GM19023 (cell line): ENCODE data around the gene KIF23.

Experiments used
- ATAC-seq: cut with Tn5 transposase; IDR thresholded peaks from one replicate; pipeline ENCODE4 v1.9.1; 2021; ENCODE audit warnings: mild to moderate bottlenecking, moderate library complexity; ENCODE audit not compliant: unreplicated experiment

The KIF23 gene

GRCh38 chr15:69394556-69395282 lies 19.4 kb upstream of the KIF23 start:
- peak; percentile 58 for ATAC-seq

GRCh38 chr15:69395460-69395859 lies 18.7 kb upstream of the KIF23 start:
- no peak for ATAC-seq

GRCh38 chr15:69395991-69396390 lies 18.2 kb upstream of the KIF23 start:
- ATAC-seq, result no peak

GRCh38 chr15:69398491-69398891 lies 15.7 kb upstream of the KIF23 start:
- ATAC-seq, result no peak

GRCh38 chr15:69400850-69401249 lies 13.3 kb upstream of the KIF23 start:
- no peak for ATAC-seq

- no peak for ATAC-seq
These were observed 11.3 kb upstream of the KIF23 start for GRCh38 chr15:69402816-69403215.

GRCh38 chr15:69403594-69403993 lies 10.6 kb upstream of the KIF23 start:
- ATAC-seq, result no peak

GRCh38 chr15:69405110-69405509 lies 9.0 kb upstream of the KIF23 start:
- no peak for ATAC-seq

- ATAC-seq, result no peak
These were observed 6.3 kb upstream of the KIF23 start for GRCh38 chr15:69407719-69408400.

GRCh38 chr15:69408841-69409240 lies 5.3 kb upstream of the KIF23 start:
- ATAC-seq, result no peak

- no peak for ATAC-seq
These were observed 3.8 kb upstream of the KIF23 start for GRCh38 chr15:69410248-69410874.

GRCh38 chr15:69412274-69412673 lies 1.9 kb upstream of the KIF23 start:
- ATAC-seq, result no peak

- ATAC-seq, result no peak
These were observed 1.4 kb upstream of the KIF23 start for GRCh38 chr15:69412701-69413100.

GRCh38 chr15:69414701-69415167 lies 585 bp downstream of the KIF23 start:
- ATAC-seq, result peak; percentile 40

- no peak for ATAC-seq
These were observed 1.2 kb downstream of the KIF23 start for GRCh38 chr15:69415381-69415780.

- ATAC-seq, result no peak
These were observed 3.4 kb downstream of the KIF23 start for GRCh38 chr15:69417581-69417980.

- no peak for ATAC-seq
These were observed 7.3 kb downstream of the KIF23 start for GRCh38 chr15:69421498-69421897.

- ATAC-seq, result no peak
These were observed 8.3 kb downstream of the KIF23 start for GRCh38 chr15:69422336-69422895.

GRCh38 chr15:69424001-69424400 lies 9.9 kb downstream of the KIF23 start:
- no peak for ATAC-seq

GRCh38 chr15:69424748-69425413 lies 10.7 kb downstream of the KIF23 start:
- ATAC-seq, result no peak

GRCh38 chr15:69433831-69434230 lies 19.7 kb downstream of the KIF23 start:
- no peak for ATAC-seq
